ENCODE measurements around the gene DLGAP1. TPM values are rescaled to one million over a fixed set of nuclear protein-coding genes. Genes with fewer than 3 reads are reported as not detected.

Gene DLGAP1
- total RNA-seq, 1 donor from 2014 or later = 3.2 TPM

DNA sequence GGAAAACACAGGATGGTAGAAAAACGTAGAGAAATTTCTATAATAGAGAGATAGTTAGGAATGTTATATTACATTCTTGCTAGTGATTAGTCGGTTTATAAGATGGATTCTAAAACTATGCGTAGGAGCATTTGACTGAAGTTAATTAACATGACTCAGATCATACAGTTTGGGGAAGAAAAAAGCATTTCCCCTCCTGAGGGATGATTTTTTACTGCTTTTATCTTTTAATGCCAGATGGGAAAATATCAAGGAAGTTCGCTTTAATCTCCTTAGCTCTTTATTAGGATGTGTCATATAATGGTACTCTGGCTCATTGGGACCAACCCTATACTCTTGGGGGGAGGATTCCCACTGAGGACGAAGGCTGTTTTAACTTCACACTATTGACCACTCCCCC lies 503.1 kb downstream of the DLGAP1 start:
- intact Hi-C loops (cut with DNase I) = no loop called here
- no peak for TF ChIP-seq POLR2A (IDR thresholded peaks at IDR 0.05)
- no peaks in the 10 kb centered on the region for H3K9me3 ChIP-seq
- no peak overlapping the region for H3K4me3 ChIP-seq
- no peaks in the 10 kb centered on the region for H3K36me3 ChIP-seq
- no peaks in the 10 kb centered on the region for H3K27me3 ChIP-seq
- no peak overlapping the region for H3K27ac ChIP-seq
- H3K4me1 ChIP-seq = no peaks in the 10 kb centered on the region
- DNase-seq (ENCODE audit: extremely low spot score in 2 of 2) = no peak

DNA sequence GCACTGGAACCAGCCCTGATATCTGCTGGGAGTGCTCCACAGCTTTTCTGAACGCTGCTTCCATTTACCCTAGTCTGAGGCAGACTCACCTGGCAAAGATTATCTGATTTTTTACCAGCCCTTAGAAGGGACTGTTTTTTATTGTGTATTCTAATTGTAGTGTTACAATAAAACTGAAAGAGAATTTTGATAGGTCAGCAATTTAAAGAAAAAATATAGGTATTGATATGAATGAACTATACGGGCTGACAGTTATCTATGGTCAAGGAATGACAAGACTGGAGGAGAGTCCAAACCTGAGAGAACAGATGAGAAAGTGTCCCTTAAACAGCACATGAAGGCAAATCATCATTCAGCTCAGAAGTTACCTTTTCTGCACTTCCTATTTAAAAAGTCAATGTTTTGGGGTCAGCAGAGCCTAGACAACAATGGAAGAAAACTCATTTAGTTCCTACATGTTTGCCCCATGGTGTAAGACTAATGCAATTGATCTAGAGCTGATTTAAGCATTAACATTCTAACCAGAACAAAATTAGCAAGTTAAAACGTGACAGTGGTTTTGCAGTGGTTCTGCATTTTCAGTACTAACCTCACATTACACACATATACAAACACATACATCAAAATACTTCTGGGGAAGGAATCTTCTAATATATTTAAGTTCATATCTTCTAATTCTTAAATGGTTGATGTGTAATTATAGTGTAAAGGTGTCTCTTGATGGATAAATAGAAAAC lies 504.3 kb downstream of the DLGAP1 start:
- no peak for DNase-seq (ENCODE audit: extremely low spot score in 2 of 2)
- TF ChIP-seq, protein P1, sequence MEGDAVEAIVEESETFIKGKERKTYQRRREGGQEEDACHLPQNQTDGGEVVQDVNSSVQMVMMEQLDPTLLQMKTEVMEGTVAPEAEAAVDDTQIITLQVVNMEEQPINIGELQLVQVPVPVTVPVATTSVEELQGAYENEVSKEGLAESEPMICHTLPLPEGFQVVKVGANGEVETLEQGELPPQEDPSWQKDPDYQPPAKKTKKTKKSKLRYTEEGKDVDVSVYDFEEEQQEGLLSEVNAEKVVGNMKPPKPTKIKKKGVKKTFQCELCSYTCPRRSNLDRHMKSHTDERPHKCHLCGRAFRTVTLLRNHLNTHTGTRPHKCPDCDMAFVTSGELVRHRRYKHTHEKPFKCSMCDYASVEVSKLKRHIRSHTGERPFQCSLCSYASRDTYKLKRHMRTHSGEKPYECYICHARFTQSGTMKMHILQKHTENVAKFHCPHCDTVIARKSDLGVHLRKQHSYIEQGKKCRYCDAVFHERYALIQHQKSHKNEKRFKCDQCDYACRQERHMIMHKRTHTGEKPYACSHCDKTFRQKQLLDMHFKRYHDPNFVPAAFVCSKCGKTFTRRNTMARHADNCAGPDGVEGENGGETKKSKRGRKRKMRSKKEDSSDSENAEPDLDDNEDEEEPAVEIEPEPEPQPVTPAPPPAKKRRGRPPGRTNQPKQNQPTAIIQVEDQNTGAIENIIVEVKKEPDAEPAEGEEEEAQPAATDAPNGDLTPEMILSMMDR (IDR thresholded peaks at IDR 0.05) = no peak
- no peak for TF ChIP-seq POLR2A (IDR thresholded peaks at IDR 0.05)
- no peak for TF ChIP-seq POLR2AphosphoS5 (IDR thresholded peaks at IDR 0.05; ENCODE audit: insufficient read depth in 1 of 2, low read depth in 1 of 2)
- no peak overlapping the region for H3K27ac ChIP-seq
- intact Hi-C loops (cut with DNase I) = no loop called here
- H3K4me1 ChIP-seq = no peaks in the 10 kb centered on the region
- no peaks in the 10 kb centered on the region for H3K27me3 ChIP-seq
- H3K4me3 ChIP-seq = no peak overlapping the region
- H3K36me3 ChIP-seq = no peaks in the 10 kb centered on the region
- no peaks in the 10 kb centered on the region for H3K9me3 ChIP-seq

DNA sequence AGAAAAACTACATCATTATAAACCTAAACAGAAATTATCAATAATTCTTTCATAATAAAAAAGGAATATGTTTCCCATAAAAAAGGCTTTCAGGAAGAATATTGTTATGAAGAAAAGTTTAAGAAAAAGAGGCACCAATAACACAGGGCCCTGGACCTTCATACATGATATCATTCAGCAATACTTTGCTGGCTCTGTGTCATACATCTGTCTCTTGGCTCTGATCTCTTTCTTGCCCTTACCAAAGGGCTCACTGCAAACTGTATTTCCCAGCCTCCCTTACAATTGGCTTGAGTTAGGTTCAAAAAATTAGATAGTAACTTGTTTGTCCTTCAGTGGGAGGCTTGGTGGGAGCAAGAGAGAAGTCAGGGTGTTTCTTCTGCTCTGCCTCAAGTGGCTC lies 506.1 kb downstream of the DLGAP1 start:
- intact Hi-C loops (cut with DNase I) = no loop called here
- Histone ChIP-seq H3K9me3 (no peaks in the 10 kb centered on the region), H3K4me1 (no peaks in the 10 kb centered on the region), H3K4me3 (no peak overlapping the region), H3K36me3 (no peaks in the 10 kb centered on the region), H3K27me3 (no peaks in the 10 kb centered on the region), H3K27ac (no peak overlapping the region)
- TF ChIP-seq POLR2A (IDR thresholded peaks at IDR 0.05) (no peak), POLR2AphosphoS5 (IDR thresholded peaks at IDR 0.05; ENCODE audit: insufficient read depth in 1 of 2, low read depth in 1 of 2) (no peak)
- TF ChIP-seq, protein P1 (IDR thresholded peaks at IDR 0.05) = no peak
- DNase-seq (ENCODE audit: extremely low spot score in 2 of 2) = no peak

DNA sequence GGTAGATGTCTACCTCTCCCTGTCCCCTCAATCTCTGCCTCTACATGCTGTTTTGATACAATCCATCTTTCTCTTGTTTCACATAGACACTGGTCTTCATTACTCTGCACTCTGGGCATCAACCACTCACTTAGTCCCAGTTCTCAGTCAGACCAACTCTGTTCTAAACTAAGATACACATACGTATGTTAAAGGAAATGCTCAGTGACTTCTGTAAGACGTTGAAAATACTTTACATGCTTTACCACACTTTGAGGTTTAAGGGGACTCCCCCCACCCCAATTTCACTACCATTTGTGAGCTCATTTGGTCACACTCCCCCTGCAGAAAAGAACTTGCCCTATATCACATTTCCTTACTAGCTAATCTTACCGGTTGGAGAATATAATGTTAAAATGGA lies 507.7 kb downstream of the DLGAP1 start:
- H3K4me3 ChIP-seq = no peak overlapping the region
- H3K27ac ChIP-seq = no peak overlapping the region
- no peaks in the 10 kb centered on the region for H3K27me3 ChIP-seq
- no peaks in the 10 kb centered on the region for H3K4me1 ChIP-seq
- no peak for TF ChIP-seq POLR2A (IDR thresholded peaks at IDR 0.05)
- TF ChIP-seq, protein P1 (IDR thresholded peaks at IDR 0.05) = no peak
- no peak for TF ChIP-seq POLR2AphosphoS5 (IDR thresholded peaks at IDR 0.05; ENCODE audit: insufficient read depth in 1 of 2, low read depth in 1 of 2)
- DNase-seq (ENCODE audit: extremely low spot score in 2 of 2) = no peak
- H3K9me3 ChIP-seq = no peaks in the 10 kb centered on the region
- intact Hi-C loops (cut with DNase I) = no loop called here
- no peaks in the 10 kb centered on the region for H3K36me3 ChIP-seq

DNA sequence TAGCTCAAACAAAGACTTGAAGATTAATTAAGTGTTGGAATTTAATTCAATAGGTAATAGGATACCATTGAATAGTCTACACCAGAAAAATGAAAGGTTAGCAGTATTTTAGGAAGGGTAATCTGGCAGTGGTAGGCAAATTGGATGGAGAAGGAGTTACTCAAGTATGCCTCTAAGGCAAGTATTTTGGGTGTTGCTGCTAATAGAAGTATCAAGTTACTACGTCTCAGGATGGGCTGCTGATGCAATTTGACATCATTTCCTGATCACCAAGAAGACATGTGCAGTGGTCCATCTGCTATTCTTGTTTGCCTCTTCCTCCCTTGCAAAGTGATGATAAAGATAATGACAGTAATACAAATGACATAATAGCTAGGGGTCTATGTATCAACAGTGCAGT lies 519.8 kb downstream of the DLGAP1 start:
- no peak for TF ChIP-seq POLR2A (IDR thresholded peaks at IDR 0.05)
- TF ChIP-seq, protein P1 (IDR thresholded peaks at IDR 0.05) = no peak
- TF ChIP-seq POLR2AphosphoS5 (IDR thresholded peaks at IDR 0.05; ENCODE audit: insufficient read depth in 1 of 2, low read depth in 1 of 2) = no peak

More for the DNA sequence above, 519.8 kb downstream of the DLGAP1 start:
- DNase-seq (ENCODE audit: extremely low spot score in 2 of 2) = no peak
- intact Hi-C loops (cut with DNase I) = no loop called here
- H3K36me3 ChIP-seq = no peaks in the 10 kb centered on the region
- H3K4me1 ChIP-seq = no peaks in the 10 kb centered on the region
- no peaks in the 10 kb centered on the region for H3K27me3 ChIP-seq
- no peak overlapping the region for H3K27ac ChIP-seq
- H3K4me3 ChIP-seq = no peak overlapping the region
- no peaks in the 10 kb centered on the region for H3K9me3 ChIP-seq
